Body of pancreas (tissue), 4 donors: ENCODE data around the gene CLOCK.

ENCODE experiments used
- CTCF ChIP-seq, 7 experiments: fragments of 450-650 bp in 4 of 7; fragments of 200-600 bp in 3 of 7; sonication (generic) in 3 of 7; IDR thresholded peaks; one replicate each; pipeline ENCODE4 v1.5.1; 2016 to 2019; ENCODE audit warnings: antibody characterized with exemption in 7 of 7
- POLR2A ChIP-seq, 3 donors: fragments of 450-650 bp; IDR thresholded peaks; one replicate each; pipeline ENCODE4 v1.6.1; 2016; ENCODE audit warnings: antibody characterized with exemption in 3 of 3, mild to moderate bottlenecking in 2 of 3

GRCh38 chr4:55588160-55588559 is 41.5 kb upstream of the CLOCK start:
- no peak for TF ChIP-seq CTCF (IDR thresholded peaks at IDR 0.05)
- TF ChIP-seq POLR2A (IDR thresholded peaks at IDR 0.05): no peak
